ENCODE results near the gene ACOX3. TPM values are rescaled to one million over a fixed set of nuclear protein-coding genes. Genes with fewer than 3 reads are reported as not detected.

The ACOX3 gene
- total and polyA plus RNA-seq, 8 donors = 13.5 to 45.5 (median 32.8) TPM

- intact Hi-C loops (cut with DNase I; ENCODE audit: low total_unique reads) = no loop called here
- peak overlapping the region in 1 of 5 donors; percentile 80 for H3K27ac ChIP-seq
These were observed 119.3 kb downstream of the ACOX3 start for GRCh38 chr4:8321220-8321619.

DNA sequence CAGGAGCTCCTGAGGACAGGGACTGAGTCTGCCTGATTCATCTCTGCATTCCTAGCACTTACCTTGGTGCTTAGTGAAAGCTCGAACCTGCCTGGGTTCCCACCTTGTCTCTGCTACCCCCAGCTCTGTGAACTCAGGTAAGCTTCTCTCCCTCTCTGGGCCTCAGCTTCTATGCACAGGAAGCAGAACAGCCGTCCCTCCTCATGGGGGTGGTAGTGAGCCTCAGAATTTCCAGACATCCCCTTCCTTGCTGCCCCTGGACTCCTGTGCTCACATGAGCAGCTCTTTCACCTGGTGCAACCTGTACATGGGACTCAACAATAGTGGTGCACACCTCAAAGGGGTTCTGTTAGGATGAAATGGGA lies 120.2 kb downstream of the ACOX3 start:
- Histone ChIP-seq H3K4me1 (peaks cover 13 to 32% (median 25%) of the 10 kb centered on the region in 4 donors), H3K27me3 (no peaks in the 10 kb centered on the region), H3K36me3 (no peaks in the 10 kb centered on the region), H3K27ac (peak overlapping the region in 4 of 5 donors; percentile 11 to 80 (median 55)), H3K9me3 (peaks cover 0 to 10% (median 0%) of the 10 kb centered on the region in 4 donors), H3K4me3 (no peak overlapping the region)
- DNase-seq = peak in 1 of 2 donors; percentile 22
- TF ChIP-seq CTCF (IDR thresholded peaks at IDR 0.05) (no peak), EP300 (IDR thresholded peaks at IDR 0.05) (no peak), POLR2AphosphoS5 (IDR thresholded peaks at IDR 0.05) (no peak)
- intact Hi-C loops (cut with DNase I; ENCODE audit: low total_unique reads) = no loop called here
- 77 to 92% (median 81%) methylated on average over 2 of the region's 2 CpGs for WGBS, 5 donors

More at GRCh38 chr4:8321220-8321619, 119.3 kb downstream of the ACOX3 start:
- H3K4me1 ChIP-seq = peaks cover 4 to 23% (median 16%) of the 10 kb centered on the region in 4 donors
- no peaks in the 10 kb centered on the region for H3K36me3 ChIP-seq
- no peak for TF ChIP-seq POLR2AphosphoS5 (IDR thresholded peaks at IDR 0.05)
- TF ChIP-seq POLR2A (IDR thresholded peaks at IDR 0.05) = no peak
- no peak for TF ChIP-seq EP300 (IDR thresholded peaks at IDR 0.05)
- no peak for TF ChIP-seq CTCF (IDR thresholded peaks at IDR 0.05)
- H3K27me3 ChIP-seq = no peaks in the 10 kb centered on the region
- DNase-seq = no peak
- peaks cover 0 to 10% (median 0%) of the 10 kb centered on the region in 4 donors for H3K9me3 ChIP-seq
- WGBS, 5 donors = 86 to 98% (median 90%) methylated on average over 2 of the region's 2 CpGs
- no peak overlapping the region for H3K4me3 ChIP-seq

GRCh38 chr4:8319731-8320385 lies 120.7 kb downstream of the ACOX3 start:
- DNase-seq = peak; percentile 21 to 53
- H3K27me3 ChIP-seq = no peaks in the 10 kb centered on the region
- no peak overlapping the region for H3K4me3 ChIP-seq
- H3K36me3 ChIP-seq = no peaks in the 10 kb centered on the region
- H3K27ac ChIP-seq = peak overlapping the region in 4 of 5 donors; percentile 11 to 80 (median 55)
- WGBS, 5 donors = 50 to 67% (median 64%) methylated on average over 13 of the region's 13 CpGs
- no peak for TF ChIP-seq POLR2A (IDR thresholded peaks at IDR 0.05)
- TF ChIP-seq POLR2AphosphoS5 (IDR thresholded peaks at IDR 0.05) = peak in 2 of 3 donors; percentile 43 to 70
- peaks cover 14 to 37% (median 29%) of the 10 kb centered on the region in 4 donors for H3K4me1 ChIP-seq
- peaks cover 0 to 10% (median 0%) of the 10 kb centered on the region in 4 donors for H3K9me3 ChIP-seq
- intact Hi-C loops (cut with DNase I; ENCODE audit: low total_unique reads) = no loop called here

- intact Hi-C loops (cut with DNase I; ENCODE audit: low total_unique reads) = no loop called here
- DNase-seq = peak in 1 of 2 donors; percentile 11
- no peaks in the 10 kb centered on the region for H3K27me3 ChIP-seq
- H3K4me1 ChIP-seq = peaks cover 14 to 39% (median 29%) of the 10 kb centered on the region in 4 donors
- H3K4me3 ChIP-seq = no peak overlapping the region
- TF ChIP-seq EP300 (IDR thresholded peaks at IDR 0.05) (no peak), POLR2AphosphoS5 (IDR thresholded peaks at IDR 0.05) (no peak)
- no peaks in the 10 kb centered on the region for H3K36me3 ChIP-seq
- WGBS, 5 donors = 87 to 95% (median 90%) methylated on average over 6 of the region's 6 CpGs
- H3K9me3 ChIP-seq = peaks cover 0 to 7% (median 0%) of the 10 kb centered on the region in 4 donors
- H3K27ac ChIP-seq = peak overlapping the region in 1 of 5 donors; percentile 80
These were observed 121.5 kb downstream of the ACOX3 start for GRCh38 chr4:8319061-8319460.

- Histone ChIP-seq H3K36me3 (no peaks in the 10 kb centered on the region), H3K27me3 (no peaks in the 10 kb centered on the region), H3K27ac (peak overlapping the region in 1 of 5 donors; percentile 80), H3K4me1 (peaks cover 14 to 39% (median 29%) of the 10 kb centered on the region in 4 donors), H3K9me3 (peaks cover 0 to 2% (median 0%) of the 10 kb centered on the region in 4 donors), H3K4me3 (no peak overlapping the region)
- TF ChIP-seq EP300 (IDR thresholded peaks at IDR 0.05) = no peak
- no peak for TF ChIP-seq POLR2A (IDR thresholded peaks at IDR 0.05)
- no peak for TF ChIP-seq POLR2AphosphoS5 (IDR thresholded peaks at IDR 0.05)
- WGBS, 5 donors = 91 to 95% (median 92%) methylated on average over 7 of the region's 7 CpGs
- DNase-seq = peak in 1 of 2 donors; percentile 11
- intact Hi-C loops (cut with DNase I; ENCODE audit: low total_unique reads) = no loop called here
These were observed 122.0 kb downstream of the ACOX3 start for GRCh38 chr4:8318509-8318908.

GRCh38 chr4:8317474-8317873 lies 123.0 kb downstream of the ACOX3 start:
- no peak for DNase-seq
- Histone ChIP-seq H3K4me3 (no peak overlapping the region), H3K27ac (no peak overlapping the region), H3K36me3 (no peaks in the 10 kb centered on the region), H3K27me3 (no peaks in the 10 kb centered on the region), H3K9me3 (peaks cover 0 to 6% (median 2%) of the 10 kb centered on the region in 4 donors), H3K4me1 (peaks cover 14 to 39% (median 29%) of the 10 kb centered on the region in 4 donors)
- intact Hi-C loops (cut with DNase I; ENCODE audit: low total_unique reads) = no loop called here
- WGBS, 5 donors = 82 to 93% (median 87%) methylated on average over 6 of the region's 6 CpGs
- TF ChIP-seq EP300 (IDR thresholded peaks at IDR 0.05) (no peak), CTCF (IDR thresholded peaks at IDR 0.05) (no peak), POLR2AphosphoS5 (IDR thresholded peaks at IDR 0.05) (no peak), POLR2A (IDR thresholded peaks at IDR 0.05) (no peak)

Data from stomach (tissue), 9 donors.